ENCODE measurements around the gene ANKRD40. TPM values are rescaled to one million over a fixed set of nuclear protein-coding genes. Genes with fewer than 3 reads are reported as not detected.
A peak's percentile ranks its signal among the peaks of the same experiment; 100 is the strongest.

ANKRD40 gene, protein sequence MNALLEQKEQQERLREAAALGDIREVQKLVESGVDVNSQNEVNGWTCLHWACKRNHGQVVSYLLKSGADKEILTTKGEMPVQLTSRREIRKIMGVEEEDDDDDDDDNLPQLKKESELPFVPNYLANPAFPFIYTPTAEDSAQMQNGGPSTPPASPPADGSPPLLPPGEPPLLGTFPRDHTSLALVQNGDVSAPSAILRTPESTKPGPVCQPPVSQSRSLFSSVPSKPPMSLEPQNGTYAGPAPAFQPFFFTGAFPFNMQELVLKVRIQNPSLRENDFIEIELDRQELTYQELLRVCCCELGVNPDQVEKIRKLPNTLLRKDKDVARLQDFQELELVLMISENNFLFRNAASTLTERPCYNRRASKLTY
- 10 to 100 TPM; 36.7 to 68.6 (median 38.1) TPM for total RNA-seq

DNA sequence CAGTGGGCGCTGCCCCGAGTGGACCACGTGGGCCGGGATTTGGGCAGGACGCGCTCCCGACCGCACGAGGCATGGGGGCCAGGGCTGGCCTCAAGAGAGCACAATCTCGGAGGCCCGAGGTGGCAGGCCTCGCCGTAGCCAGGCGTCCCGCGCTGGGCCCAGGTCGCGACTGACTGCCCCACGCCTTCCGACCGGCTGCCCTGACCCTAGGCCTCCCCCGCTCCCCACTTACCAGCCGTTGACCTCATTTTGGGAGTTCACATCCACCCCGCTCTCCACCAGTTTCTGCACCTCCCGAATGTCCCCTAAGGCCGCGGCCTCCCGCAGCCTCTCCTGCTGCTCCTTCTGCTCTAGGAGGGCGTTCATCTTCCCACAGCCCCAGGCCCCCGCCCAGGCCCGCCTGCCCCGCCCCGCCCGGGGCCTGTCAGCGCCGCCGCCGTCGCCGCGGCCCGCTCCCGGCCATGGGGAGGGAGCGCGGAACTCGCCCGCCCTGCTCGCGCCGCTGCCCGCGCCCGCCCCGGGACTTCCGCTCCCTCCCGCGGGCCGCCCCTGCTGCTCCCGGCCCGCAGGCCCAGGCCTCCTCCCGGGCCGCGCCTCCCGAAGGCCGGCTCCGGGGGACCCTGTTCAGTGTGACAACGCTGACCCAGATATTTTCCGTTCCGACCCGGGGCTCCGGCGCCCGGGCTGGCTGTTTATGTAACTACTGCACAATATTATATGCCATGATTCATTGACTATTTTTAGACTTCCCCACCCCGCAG, at the start of gene ANKRD40:
Gene ANKRD40 (minus strand): TSS at position 626 of the 761 bp plus-strand sequence. CDS start 260 bp downstream, at position 366.
- TF ChIP-seq POLR2AphosphoS5 (IDR thresholded peaks at IDR 0.05) (peak; percentile 84 to 87 (median 87)), POLR2A (IDR thresholded peaks at IDR 0.05) (peak; percentile 30)
- TF ChIP-seq, protein P1, sequence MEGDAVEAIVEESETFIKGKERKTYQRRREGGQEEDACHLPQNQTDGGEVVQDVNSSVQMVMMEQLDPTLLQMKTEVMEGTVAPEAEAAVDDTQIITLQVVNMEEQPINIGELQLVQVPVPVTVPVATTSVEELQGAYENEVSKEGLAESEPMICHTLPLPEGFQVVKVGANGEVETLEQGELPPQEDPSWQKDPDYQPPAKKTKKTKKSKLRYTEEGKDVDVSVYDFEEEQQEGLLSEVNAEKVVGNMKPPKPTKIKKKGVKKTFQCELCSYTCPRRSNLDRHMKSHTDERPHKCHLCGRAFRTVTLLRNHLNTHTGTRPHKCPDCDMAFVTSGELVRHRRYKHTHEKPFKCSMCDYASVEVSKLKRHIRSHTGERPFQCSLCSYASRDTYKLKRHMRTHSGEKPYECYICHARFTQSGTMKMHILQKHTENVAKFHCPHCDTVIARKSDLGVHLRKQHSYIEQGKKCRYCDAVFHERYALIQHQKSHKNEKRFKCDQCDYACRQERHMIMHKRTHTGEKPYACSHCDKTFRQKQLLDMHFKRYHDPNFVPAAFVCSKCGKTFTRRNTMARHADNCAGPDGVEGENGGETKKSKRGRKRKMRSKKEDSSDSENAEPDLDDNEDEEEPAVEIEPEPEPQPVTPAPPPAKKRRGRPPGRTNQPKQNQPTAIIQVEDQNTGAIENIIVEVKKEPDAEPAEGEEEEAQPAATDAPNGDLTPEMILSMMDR (IDR thresholded peaks at IDR 0.05), result no peak
- Histone ChIP-seq H3K4me1 (peaks cover 7 to 17% of the 10 kb centered on the region in 2 donors), H3K27ac (peak within 1 kb of the TSS; percentile 92 to 98), H3K9me3 (no peaks in the 10 kb centered on the region), H3K27me3 (no peaks in the 10 kb centered on the region), H3K36me3 (no peaks in the 10 kb centered on the region), H3K4me3 (peak within 1 kb of the TSS; percentile 60 to 75 (median 74))
- intact Hi-C loops (cut with DNase I; ENCODE audit: low total_unique reads), result loop anchor here (2.0 kb wide), 1 partner anchor 73 kb away; the partner anchor contains the start of gene ABCC3
- peak; percentile 86 to 90 for DNase-seq (ENCODE audit: low spot score in 2 of 2)

DNA sequence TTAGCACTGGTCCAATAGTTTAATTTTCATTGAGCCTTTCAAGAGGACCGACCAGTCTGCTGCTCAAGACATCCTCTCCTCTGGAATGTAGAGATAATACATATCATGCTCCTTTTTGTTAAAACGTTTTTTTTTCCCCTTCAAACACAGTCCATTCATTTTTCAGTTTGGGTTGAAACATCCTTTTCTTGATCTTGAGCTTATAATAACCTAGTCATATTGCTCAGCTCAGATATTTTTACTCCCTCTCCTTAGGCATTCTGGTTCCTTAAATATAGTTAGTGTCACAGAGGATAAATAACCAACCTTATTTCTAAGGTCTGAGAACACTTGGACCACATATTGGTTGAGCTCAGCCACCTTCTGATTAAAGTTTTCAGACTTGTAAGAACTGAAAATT, 46.8 kb upstream of the ANKRD40 start:
- H3K4me1 ChIP-seq, result no peaks in the 10 kb centered on the region
- H3K27me3 ChIP-seq, result no peaks in the 10 kb centered on the region
- DNase-seq (ENCODE audit: low spot score in 2 of 2), result no peak
- H3K36me3 ChIP-seq, result peaks cover 18% of the 10 kb centered on the region
- no peak overlapping the region for H3K27ac ChIP-seq
- intact Hi-C loops (cut with DNase I; ENCODE audit: low total_unique reads), result no loop called here
- H3K9me3 ChIP-seq, result no peaks in the 10 kb centered on the region
- TF ChIP-seq, protein P1 (IDR thresholded peaks at IDR 0.05), result no peak
- no peak for TF ChIP-seq POLR2AphosphoS5 (IDR thresholded peaks at IDR 0.05)
- no peak for TF ChIP-seq POLR2A (IDR thresholded peaks at IDR 0.05)
- H3K4me3 ChIP-seq, result no peak overlapping the region

DNA sequence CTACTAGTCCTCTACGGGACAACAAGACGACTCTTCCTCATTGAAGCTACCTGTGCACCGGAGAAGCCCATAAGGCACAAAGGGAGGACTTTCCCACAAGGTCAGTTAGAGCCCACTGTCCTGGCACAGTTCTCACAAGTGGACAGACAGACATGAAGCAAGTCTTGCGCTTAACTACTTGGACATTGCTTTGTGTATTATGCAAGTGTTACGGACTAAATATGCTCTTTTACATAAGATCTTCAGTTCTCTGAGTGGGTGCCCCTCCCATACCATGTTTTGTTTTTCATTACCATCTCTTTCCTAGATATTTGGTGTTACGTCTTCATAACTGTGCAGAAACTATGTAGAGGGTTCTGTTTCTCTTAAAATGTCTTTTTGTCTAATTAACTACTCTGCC, 41.5 kb upstream of the ANKRD40 start:
- H3K4me1 ChIP-seq, result no peaks in the 10 kb centered on the region
- peaks cover 18% of the 10 kb centered on the region for H3K36me3 ChIP-seq
- no peak overlapping the region for H3K4me3 ChIP-seq
- intact Hi-C loops (cut with DNase I; ENCODE audit: low total_unique reads), result no loop called here
- H3K27ac ChIP-seq, result no peak overlapping the region
- TF ChIP-seq, protein P1 (IDR thresholded peaks at IDR 0.05), result no peak
- no peak for TF ChIP-seq POLR2A (IDR thresholded peaks at IDR 0.05)
- no peak for TF ChIP-seq POLR2AphosphoS5 (IDR thresholded peaks at IDR 0.05)
- no peaks in the 10 kb centered on the region for H3K9me3 ChIP-seq
- DNase-seq (ENCODE audit: low spot score in 2 of 2), result no peak
- H3K27me3 ChIP-seq, result no peaks in the 10 kb centered on the region

DNA sequence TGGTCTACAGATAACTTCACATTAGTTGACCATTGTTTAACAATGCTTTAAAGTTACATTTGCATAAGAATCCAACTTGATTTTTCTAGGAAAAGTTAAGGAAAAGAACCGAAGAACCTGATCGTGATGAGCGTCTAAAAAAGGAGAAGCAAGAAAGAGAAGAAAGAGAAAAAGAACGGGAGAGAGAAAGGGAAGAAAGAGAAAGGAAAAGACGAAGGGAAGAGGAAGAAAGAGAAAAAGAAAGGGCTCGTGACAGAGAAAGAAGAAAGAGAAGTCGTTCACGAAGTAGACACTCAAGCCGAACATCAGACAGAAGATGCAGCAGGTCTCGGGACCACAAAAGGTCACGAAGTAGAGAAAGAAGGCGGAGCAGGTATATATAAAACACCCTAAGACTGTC, 37.9 kb upstream of the ANKRD40 start:
- TF ChIP-seq POLR2A (IDR thresholded peaks at IDR 0.05) (no peak), POLR2AphosphoS5 (IDR thresholded peaks at IDR 0.05) (no peak)
- TF ChIP-seq, protein P1 (IDR thresholded peaks at IDR 0.05), result no peak
- Histone ChIP-seq H3K27me3 (no peaks in the 10 kb centered on the region), H3K27ac (no peak overlapping the region), H3K4me3 (no peak overlapping the region), H3K4me1 (no peaks in the 10 kb centered on the region), H3K9me3 (no peaks in the 10 kb centered on the region), H3K36me3 (peaks cover 5% of the 10 kb centered on the region)
- no peak for DNase-seq (ENCODE audit: low spot score in 2 of 2)
- intact Hi-C loops (cut with DNase I; ENCODE audit: low total_unique reads), result no loop called here

DNA sequence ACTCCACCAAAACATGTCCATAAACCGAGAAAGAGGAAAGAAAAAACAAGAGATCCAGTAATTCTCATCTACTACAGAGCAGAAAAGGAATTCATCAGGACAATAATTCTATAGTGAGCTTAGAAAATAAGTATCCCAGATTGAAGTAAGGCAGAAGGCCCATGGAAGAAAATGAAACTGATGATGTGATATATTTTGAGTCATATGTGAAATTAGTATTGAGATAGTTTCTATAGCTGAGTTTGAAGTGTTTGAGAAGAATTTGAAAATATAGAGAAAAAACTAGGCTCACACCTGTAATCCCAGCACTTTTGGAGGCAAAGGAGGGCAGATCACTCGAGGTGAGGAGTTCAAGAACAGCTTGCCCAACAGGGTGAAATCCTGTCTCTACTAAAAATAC, 31.4 kb upstream of the ANKRD40 start:
- Histone ChIP-seq H3K4me1 (no peaks in the 10 kb centered on the region), H3K4me3 (no peak overlapping the region), H3K27ac (no peak overlapping the region), H3K36me3 (no peaks in the 10 kb centered on the region), H3K9me3 (no peaks in the 10 kb centered on the region), H3K27me3 (no peaks in the 10 kb centered on the region)
- TF ChIP-seq, protein P1 (IDR thresholded peaks at IDR 0.05), result no peak
- no peak for TF ChIP-seq POLR2AphosphoS5 (IDR thresholded peaks at IDR 0.05)
- no peak for TF ChIP-seq POLR2A (IDR thresholded peaks at IDR 0.05)
- DNase-seq (ENCODE audit: low spot score in 2 of 2), result no peak
- intact Hi-C loops (cut with DNase I; ENCODE audit: low total_unique reads), result no loop called here

Data from breast epithelium (tissue), 4 donors.